Ovary (tissue), 3 donors: ENCODE results near the gene PPM1F.

Source experiments
- POLR2A ChIP-seq: fragments of 450-650 bp; IDR thresholded peaks from one replicate; pipeline ENCODE4 v1.6.1; 2017; ENCODE audit warnings: antibody characterized with exemption, mild to moderate bottlenecking, moderate library complexity
- TF ChIP-seq, protein P1 (sequence below), 3 donors: fragments of 450-650 bp in 2 of 3; fragments of 200-600 bp in 1 of 3; IDR thresholded peaks; one replicate each; pipeline versions ENCODE4 v1.5.1 to v1.8.0; 2016 to 2022; ENCODE audit warnings: antibody characterized with exemption in 3 of 3, mild to moderate bottlenecking in 1 of 3
- donor health status: DM: no; HTN: no; CAD: no.

DNA sequence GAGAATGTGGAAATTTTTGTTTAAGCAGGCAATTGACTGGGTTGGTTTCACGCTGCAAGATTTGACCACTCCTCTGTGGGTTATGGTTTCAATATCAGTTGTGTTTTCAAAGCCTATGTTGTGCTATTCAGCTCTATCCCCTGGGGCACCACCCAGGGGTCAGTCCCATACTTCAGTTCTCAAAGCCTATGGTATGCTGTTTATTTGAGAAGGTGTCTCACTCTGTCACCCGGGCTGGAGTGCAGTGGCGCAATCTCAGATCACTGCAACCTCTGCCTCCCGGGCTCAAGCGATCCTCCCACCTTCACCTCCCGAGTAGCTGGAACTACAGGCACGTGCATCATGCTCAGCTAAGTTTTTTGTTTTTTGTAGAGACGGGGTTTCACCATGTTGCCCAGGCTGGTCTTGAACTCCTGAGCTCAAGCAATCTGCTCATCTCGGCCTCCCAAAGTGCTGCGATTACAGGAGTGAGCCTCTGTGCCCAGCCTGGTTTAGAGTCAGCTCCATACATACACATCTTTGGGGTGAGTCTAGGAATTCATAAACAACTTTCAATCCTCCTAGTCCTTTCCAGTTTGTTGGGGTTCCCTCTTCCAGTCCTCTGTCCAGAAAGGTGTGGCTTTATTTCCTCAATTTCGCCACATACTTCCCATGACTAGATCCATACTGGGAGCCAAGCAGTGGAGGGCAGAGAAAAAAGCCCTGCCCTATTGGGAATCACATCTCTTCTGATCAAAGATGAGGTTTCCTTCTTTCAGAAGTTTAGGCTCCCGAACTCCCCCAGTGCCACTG is 50.2 kb downstream of the PPM1F start:
- TF ChIP-seq POLR2A: no peak
- TF ChIP-seq, protein P1, sequence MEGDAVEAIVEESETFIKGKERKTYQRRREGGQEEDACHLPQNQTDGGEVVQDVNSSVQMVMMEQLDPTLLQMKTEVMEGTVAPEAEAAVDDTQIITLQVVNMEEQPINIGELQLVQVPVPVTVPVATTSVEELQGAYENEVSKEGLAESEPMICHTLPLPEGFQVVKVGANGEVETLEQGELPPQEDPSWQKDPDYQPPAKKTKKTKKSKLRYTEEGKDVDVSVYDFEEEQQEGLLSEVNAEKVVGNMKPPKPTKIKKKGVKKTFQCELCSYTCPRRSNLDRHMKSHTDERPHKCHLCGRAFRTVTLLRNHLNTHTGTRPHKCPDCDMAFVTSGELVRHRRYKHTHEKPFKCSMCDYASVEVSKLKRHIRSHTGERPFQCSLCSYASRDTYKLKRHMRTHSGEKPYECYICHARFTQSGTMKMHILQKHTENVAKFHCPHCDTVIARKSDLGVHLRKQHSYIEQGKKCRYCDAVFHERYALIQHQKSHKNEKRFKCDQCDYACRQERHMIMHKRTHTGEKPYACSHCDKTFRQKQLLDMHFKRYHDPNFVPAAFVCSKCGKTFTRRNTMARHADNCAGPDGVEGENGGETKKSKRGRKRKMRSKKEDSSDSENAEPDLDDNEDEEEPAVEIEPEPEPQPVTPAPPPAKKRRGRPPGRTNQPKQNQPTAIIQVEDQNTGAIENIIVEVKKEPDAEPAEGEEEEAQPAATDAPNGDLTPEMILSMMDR (IDR thresholded peaks at IDR 0.05): no peak
